PFSK-1 (cell line): Measurements from ENCODE around the gene TSPAN5.

Experiments
- FOXP2 ChIP-seq: optimal IDR thresholded peaks from 2 replicates; pipeline ENCODE3; 2011; ENCODE audit warnings: borderline replicate concordance, control low read depth, inconsistent platforms; ENCODE audit not compliant: insufficient read depth; ENCODE audit errors: extremely low read length, extremely low read depth
- POLR2AphosphoS5 ChIP-seq: IDR thresholded peaks from 2 replicates; pipeline ENCODE4 v1.6.1; 2012; ENCODE audit warnings: low read depth, mild to moderate bottlenecking, control low read depth, low read length, moderate library complexity
- REST ChIP-seq, 2 experiments: IDR thresholded peaks; 2 replicates each; pipeline versions ENCODE4 v1.6.1 to v1.8.0; 2011 to 2012; ENCODE audit warnings: low read depth in 2 of 2, low read length in 2 of 2, control low read depth in 1 of 2, inconsistent platforms in 1 of 2, mild to moderate bottlenecking in 1 of 2, moderate library complexity in 1 of 2; ENCODE audit not compliant: insufficient read depth in 1 of 2
- SIN3A ChIP-seq: IDR thresholded peaks from 2 replicates; pipeline ENCODE4 v1.6.1; 2012; ENCODE audit warnings: mild to moderate bottlenecking, low read length, moderate library complexity, borderline replicate concordance; ENCODE audit not compliant: insufficient read depth

- no peak for TF ChIP-seq REST (IDR thresholded peaks at IDR 0.05; ENCODE audit: insufficient read depth in 1 of 2, low read depth in 2 of 2, low read length in 2 of 2)
- TF ChIP-seq POLR2AphosphoS5, result no peak
- TF ChIP-seq SIN3A, result no peak
- TF ChIP-seq FOXP2, result no peak
These were observed 111.4 kb downstream of the TSPAN5 start for GRCh38 chr4:98546910-98547594.
